Activated CD4-positive, alpha-beta T cell treated with anti-CD3 and anti-CD28 coated beads, Interleukin-2, amount 50 U/mL, for 48 hours (primary cell): ENCODE results near the gene SLC39A1.
"Not testable (repeated sequence)": the region's sequence is repeated elsewhere in the genome, so short reads cannot be mapped to it uniquely, and the experiment has no call there.

ENCODE experiments used
- DNase-seq, 2 experiments: peaks; one replicate each; pipeline ENCODE4 v3.0.0-alpha.2; 2020

The SLC39A1 gene

GRCh38 chr1:153928245-153928644 is 35.1 kb downstream of the SLC39A1 start:
- DNase-seq: no peak

- DNase-seq: no peak
These were observed 36.9 kb downstream of the SLC39A1 start for GRCh38 chr1:153926405-153926804.

DNA sequence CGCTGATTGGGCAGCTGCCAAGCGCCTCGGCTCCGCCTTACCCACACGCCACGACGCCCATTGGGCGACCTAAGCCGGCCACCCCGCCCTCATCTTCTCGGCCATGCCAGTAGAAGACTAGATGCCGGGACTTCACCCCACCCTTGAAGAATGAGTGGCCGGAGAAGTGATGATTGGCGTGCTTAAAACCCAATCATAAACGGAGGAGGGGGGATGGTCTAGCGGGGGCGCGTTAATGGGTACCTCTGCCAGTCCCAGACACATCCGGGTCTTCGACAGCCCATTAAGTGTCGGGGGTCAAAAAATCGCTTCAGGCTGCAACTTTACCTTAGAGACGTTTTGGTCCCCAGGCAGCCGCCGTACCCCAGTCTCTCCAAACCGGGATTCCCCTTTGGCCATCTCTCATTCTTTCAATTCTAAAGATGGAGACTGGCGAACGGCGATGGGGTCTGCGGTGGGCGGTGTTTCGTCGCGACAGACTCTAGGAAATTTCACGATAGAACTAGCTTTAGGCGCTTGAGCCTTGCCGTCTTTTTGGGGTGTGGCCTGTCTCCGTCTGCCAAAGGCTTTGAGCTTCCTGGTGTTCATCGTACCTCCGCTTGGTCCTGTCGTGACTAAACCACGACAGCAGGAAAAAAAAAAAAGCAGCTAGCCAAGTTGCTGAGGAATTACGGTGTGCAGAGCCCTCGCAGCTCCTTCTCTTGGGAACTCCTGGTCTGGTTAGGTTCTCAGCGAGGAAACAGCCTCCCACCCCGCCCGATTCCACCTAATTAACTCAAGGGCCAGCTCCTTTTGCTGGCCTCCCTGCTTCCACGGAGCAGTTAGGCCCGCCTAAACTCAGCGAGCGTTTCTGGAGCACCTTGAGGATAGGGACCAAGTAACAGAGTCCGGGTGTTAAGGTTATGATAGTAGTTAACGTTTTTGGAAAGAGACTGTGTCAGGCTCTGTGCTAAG is 40.1 kb downstream of the SLC39A1 start, which contains the start of gene GATAD2B:
Gene GATAD2B, minus strand, starts transcription at position 1 of the 954 bp plus-strand sequence. CDS start 94,625 bp downstream, outside the sequence.
- peak; percentile 98 to 99 for DNase-seq

DNA sequence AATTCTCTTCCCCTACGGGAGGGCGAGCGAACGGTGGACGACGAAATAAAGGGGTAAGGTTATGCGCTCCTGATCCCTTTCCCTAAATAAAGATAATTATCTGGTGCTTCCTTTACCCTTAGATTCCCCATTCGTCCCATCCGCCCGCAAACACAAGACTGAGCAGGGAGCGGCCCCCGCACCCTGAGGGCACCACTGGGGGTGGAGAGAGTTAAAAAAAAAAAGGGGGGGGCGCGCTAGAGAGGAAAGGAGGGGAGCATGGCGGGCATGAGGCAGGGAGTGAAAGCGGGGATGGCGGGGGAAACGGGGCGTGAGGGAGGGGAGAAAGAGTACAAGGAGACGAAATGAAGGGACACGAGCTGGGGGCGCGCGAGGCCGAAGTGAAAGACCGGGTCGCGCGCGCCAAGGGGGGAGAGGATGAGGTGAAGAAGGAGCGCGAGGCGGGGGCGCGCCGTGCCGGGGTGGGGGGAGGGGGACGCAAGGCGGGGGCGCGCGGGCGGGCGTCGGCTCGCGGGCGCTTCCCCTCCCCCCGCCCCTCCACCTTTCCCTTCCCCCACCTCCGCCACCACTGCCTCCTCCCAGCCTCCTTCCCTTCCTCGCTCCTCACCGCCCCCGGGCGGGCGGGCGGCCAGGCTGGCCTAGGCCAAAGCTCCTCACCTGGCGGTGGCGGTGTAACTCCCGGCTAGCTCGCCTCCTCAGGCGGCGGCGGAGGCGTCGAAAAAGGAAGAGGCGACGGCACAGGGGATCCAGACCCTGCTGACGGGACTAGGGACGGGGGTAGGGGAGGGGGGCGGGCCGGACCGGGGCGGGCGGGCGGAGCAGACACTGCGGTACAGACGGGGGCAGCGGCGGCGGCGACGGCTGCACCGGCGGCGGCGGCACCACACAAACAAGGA is 41.0 kb downstream of the SLC39A1 start:
- peak; percentile 69 to 75 for DNase-seq

DNA sequence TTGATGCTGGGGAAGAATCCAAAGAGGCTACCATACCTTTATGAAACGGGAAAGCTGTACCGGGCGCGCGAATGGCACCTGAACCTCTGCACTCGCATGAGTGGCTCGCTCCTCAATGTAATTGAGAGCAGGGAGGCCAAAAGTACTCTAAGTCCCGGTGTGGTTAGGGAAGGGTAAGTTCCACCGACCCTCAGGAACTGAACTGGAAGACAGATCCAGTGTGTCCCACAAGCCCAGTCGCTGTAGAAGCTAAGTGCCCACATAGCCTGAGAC is 41.6 kb downstream of the SLC39A1 start:
- peak in 1 of 2 experiments; percentile 35 for DNase-seq

- no peak for DNase-seq
These were observed 42.1 kb downstream of the SLC39A1 start for GRCh38 chr1:153921080-153921802.

GRCh38 chr1:153919876-153920852 is 43.2 kb downstream of the SLC39A1 start:
- no peak for DNase-seq

GRCh38 chr1:153916297-153916696 is 47.0 kb downstream of the SLC39A1 start:
- DNase-seq: no peak

DNA sequence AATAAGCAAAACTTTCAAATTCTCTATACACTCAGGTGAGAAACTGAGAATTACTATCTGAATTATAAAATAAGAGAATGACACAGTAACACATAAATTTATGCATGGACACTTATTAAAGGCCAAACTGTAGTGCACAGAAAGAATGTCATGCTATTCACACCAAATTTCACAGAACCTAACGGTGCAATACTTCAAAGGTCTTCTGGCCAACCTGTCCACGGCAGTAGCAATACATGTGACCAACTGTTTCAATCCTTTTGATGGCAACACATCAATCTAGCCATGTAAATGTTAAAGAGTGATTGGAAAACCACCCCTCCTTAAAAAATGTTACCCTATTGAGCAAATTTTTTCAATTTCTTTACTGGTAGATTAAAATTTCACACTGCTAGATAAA is 51.0 kb downstream of the SLC39A1 start:
- DNase-seq: no peak

GRCh38 chr1:153910560-153910959 is 52.8 kb downstream of the SLC39A1 start:
- not testable (repeated sequence) for DNase-seq
